GM19372 (cell line): ENCODE results near the gene STRC.
"Not testable (repeated sequence)": the region's sequence is repeated elsewhere in the genome, so short reads cannot be mapped to it uniquely, and the experiment has no call there.

ENCODE experiments used
- ATAC-seq: cut with Tn5 transposase; IDR thresholded peaks from one replicate; pipeline ENCODE4 v1.9.1; 2021; ENCODE audit warnings: mild to moderate bottlenecking, low read depth, moderate library complexity; ENCODE audit not compliant: unreplicated experiment

Gene STRC

DNA sequence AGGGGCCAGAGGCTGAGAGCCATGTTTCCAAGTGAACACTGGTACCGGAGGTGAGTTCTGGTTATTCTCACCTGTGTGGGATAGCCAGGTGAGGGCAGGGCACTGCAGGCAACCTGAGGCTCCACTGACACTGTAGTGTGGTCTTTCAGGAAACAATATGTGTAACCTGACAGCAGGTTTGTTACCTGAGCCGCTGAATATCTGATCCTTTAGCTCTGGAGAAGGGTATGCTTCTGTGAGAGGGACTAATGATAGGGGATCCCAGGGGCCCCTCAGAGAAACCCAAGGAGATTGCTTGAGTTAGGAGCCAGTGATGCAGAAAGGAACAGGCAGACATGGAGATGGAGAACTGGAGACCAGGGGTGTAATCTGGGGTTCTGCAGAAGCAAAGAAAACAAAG, at the start of gene STRC:
Gene STRC, minus strand, starts transcription at position 101 of the 400 bp plus-strand sequence. Its CDS starts 78 bp downstream, at position 23.
- ATAC-seq = not testable (repeated sequence)

DNA sequence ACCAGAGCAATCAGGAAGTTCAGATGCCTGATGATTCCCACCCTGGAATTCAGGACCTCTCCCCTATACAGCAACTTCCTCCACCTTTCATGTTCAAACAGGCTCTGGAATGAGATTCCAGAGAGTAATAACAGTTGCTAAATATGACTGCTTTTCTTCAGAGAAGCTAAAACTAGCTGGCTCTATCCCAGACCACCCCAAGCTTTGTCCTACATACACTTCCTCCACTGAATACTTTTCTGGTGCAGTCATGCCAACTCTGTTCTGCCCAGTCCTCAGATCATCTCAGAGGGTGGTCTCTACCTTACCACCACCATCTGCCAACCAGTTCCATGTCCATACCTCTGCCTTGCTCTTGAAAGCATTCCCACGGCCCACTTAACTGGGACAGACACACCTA, 47.6 kb upstream of the STRC start:
- not testable (repeated sequence) for ATAC-seq

DNA sequence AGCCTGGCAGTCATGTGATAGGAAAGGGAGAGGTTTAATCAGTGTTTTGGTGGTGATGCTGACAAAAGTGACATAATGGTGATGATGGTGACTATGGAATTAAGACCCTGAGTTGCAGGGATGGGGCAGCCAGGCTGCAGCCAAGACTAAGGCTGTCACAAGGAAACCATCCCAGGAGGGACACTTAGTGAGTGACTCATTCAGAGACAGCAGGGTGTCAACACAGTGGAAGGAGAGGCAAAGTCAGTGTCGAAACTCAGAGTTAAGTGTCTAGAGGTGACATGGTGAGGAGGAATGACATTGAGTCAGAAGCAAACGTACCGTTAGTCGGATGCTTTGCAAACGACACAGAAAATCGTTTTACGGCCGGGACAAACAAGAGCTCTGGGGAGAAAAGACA, 44.7 kb upstream of the STRC start:
- ATAC-seq = not testable (repeated sequence)

DNA sequence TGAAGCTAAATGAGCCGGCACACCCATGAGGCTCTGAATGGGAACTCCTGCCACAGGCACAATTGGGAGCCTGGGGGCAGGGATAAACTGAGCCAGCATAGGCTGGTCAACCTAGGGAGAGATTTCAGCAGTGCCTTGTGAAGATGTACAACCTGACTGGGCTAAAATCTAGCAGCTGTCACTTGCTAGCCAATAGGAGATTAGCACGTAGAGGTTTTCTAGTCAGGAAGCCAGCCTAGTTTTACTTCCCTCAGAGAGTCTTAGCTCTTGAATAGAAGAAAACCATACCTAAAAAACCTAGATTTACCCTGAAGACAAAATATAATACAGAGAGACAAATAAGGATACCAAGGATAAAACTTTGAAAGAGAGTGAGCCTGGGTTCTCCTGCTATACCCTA, 43.7 kb upstream of the STRC start:
- ATAC-seq = not testable (repeated sequence)

DNA sequence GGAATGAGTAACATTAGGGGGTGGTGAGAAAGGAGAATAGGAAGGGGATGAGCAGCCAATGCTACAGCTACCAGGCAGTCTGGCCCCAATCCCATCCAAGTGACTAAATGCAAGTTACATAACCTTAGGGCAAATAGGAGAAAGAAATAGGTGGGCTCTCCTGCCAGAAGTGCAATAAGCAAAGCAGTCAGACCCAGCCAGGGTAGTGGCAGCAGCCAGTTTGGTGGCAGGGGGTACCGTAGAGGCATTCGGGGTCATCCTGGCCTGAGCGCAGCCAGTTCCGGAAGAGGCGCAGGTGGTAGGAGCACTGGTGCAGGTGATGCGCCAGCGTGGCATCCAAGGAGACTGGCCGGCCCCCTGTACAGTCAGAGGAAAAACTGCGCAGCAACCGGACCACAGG, 41.1 kb upstream of the STRC start:
- ATAC-seq = not testable (repeated sequence)

DNA sequence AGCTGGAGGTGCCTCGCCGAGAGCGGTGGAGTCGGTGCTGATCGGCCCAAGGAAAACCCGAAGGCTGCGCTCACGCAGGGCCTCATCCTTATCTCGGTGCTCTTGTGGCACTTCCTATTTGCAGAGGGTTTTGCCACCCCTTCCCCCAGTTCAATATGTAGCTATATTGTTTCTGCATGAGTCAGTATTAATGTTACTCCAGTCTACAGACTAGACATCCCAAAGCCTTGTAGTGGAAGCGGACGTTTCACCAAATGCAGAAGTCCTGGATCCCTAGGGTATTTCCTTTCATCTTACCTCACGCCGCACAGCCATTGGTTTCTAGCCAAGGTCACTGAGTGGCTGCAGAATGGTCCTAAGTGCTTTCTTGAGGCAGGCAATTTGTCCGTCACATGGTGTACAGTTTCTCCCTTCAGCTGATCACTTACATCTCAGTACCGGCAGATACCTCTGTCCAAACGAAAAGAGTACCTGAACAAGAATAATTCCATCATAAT, 30.9 kb upstream of the STRC start:
- not testable (repeated sequence) for ATAC-seq

DNA sequence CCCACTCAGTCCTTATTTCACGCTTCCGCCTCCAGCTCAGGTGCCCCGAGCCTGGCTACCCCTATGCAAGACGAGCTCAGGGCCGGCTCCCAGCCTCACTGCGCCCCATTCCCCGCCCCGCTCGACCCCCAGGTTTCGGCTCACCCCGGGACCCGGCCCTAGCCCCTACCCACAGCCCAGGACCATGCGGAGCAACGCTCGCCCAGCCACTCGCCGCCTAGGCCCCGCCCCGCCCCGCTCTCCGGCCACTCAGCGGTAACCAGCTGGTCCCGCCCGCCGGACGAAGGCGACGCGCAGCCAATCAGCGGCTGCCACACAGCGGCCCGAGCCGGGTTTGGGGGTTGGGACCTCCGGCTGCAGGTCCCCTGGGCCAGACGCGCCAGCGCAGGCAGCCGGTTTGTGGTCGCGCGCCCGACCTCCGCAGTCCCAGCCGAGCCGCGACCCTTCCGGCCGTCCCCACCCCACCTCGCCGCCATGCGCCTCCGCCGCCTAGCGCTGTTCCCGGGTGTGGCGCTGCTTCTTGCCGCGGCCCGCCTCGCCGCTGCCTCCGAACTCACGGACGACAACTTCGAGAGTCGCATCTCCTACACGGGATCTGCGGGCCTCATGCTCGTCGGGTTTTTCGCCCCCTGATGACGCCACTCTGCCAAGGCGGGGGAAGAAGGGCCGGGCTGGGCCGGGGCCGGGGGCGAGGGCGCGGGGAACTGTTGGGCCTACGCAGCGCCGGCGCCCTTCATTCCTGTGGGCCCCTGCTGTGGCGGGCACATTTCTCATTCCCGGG, 30.2 kb upstream of the STRC start, which contains the start of gene CATSPER2:
Gene CATSPER2, minus strand, starts transcription at position 196 of the 781 bp plus-strand sequence. CDS start 783 bp downstream, outside the sequence.
- no peak for ATAC-seq

DNA sequence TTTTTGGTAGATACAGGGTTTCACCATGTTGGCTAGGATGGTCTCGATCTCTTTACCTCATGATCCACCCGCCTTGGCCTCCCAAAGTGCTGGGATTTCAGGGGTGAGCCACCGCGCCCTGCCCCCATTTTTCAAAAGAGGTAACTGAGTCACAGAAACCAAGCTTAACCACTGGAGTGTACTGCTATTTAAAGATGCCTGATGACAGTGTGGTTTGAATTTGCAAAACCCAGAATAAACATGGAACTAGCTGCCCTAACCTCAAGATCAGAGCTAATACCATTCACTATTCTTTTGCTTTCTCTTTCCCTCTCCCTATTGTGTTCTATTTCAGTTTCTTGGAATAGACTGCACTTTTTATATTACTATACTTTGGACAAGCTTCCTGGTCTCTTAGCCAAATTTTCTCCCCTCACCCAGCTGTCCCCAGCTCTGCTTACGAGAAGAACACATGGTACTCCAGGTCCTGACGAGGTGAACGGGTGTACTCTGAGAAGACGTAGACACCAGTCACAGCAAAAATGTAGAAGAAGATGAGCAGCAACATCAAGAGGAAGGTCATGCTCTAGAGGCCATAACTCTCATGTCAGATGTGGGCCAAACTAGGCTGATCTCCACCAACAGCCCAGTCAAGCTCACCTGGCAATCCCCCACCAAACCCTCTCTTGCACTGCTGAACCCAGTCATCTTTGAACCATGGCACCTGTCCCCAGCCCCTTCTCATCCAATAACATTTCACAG, 20.0 kb upstream of the STRC start:
- ATAC-seq = not testable (repeated sequence)

DNA sequence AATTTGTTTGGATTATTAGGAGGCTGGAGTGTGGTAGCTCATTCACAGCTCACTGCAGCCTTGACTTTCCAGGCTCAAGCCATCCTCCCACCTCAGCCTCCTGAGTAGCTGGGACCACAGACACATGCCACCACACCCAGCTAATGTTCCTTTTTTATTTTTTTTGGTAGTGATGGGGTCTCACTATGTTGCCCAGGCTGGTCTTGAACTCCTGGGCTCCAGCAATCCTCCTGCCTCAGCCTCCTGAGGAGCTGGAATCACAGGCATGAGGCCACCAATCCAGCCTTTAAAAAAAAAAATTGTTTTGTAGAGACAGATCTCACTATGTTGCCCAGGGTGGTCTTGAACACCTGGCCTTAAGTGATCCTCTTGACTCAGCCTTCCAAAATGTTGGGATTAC, 8.3 kb upstream of the STRC start:
- ATAC-seq = not testable (repeated sequence)

DNA sequence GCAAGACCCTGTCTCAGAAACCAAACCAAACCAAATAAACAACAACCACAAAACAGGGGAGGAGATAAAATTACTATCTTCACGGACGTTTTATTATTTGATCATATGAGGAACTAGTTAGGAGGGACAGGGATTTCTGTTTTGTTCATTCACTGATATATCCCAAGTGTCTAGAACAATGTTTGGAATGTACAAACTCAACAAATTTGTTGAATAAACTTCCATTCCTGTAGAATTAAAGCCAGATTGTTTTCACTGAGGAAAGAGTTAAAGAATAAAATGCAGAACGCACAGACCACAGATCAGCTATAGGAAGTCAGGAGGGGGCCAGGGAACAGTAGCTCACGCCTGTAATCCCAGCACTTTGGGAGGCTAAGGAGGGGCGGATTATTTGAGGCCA, 6.5 kb upstream of the STRC start:
- ATAC-seq = no peak

DNA sequence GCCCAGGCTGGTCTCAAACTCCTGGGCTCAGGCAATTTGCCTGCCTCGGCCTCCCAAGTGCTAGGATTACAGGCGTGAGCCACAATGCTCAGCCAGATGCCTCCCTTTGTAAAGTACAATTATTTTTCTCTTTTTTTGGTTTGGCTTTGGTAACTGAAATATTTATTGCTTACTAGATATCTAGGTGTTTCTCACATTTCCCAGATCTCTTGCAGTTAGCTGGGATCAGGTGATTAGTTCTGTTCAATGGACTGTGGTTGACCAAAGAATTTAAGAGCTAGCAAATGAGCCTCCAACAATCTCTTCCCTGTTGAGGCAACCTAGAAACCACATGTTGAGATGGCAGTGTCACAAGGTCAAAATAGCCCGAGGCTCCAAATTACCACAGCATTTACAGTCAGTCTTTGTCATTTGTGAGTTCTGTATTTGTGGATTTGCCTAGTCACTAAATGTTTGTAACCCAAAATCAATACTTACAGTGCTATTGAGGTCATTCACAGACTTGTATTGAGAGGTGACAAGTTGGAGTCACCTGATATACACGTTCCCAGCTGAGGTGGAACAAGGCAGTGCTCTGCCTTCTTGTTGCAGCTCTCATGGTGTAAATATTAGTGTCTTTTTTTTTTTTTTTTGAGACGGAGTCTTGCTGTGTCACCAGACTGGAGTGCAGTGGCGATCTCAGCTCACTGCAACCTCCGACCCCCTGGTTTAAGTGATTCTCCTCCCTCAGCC, 3.6 kb upstream of the STRC start:
- ATAC-seq = not testable (repeated sequence)

DNA sequence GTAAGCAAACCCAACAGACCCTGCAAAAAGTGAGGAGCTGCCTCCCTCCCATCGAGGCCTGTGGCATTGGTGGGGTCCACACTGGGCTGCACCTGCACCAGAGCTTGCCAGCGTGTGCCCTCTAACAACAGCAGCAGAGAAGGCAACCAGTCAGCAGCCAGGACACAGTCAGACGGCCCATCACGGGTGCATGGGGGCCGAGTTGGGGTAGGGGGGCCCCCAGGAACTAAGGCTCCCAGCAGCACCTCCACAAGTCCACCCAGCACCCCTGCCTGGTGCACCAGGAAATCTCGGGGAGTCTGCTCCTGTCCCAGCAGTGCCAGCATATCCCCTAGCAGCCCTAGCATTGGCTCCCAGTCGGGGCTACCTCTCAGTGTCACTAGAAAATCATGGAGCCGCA, 850 bp downstream of the STRC start:
- ATAC-seq = not testable (repeated sequence)

DNA sequence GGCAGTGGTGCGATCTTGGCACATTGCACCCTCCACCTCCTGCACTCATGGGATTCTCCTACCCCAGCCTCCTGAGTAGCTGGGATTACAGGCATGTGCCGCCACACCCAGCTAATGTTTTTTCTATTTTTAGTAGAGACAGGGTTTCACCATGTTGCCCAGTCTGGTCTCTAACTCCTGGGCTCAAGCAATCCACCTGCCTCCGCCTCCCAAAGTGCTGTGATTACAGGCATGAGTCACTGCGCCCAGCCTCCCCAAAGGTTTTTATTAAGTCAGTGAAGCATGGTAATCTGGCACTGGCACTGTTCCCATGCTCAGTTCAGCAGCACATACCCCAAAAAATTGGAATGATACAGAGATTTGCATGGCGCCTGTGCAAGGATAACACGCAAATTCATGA, 16.4 kb downstream of the STRC start:
- not testable (repeated sequence) for ATAC-seq

DNA sequence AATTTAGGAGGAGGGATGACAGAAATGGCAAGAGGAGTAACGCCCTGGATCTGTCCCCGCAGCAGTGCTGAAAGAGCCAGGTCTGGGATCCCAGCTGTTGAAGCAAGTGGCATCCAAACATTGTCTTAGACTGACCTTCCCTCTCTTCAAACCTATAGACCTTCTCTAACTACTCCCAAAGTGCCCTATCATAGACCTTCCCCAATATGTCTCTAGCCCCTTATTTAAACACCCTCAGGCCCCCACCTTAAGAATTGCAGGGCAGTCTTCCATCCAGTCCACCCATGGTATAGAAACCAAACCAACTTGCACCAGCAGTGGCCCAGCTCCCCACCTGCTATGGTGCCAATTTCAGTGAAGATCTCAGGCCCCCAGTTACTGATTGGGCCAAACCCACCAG, 18.4 kb downstream of the STRC start:
- not testable (repeated sequence) for ATAC-seq

DNA sequence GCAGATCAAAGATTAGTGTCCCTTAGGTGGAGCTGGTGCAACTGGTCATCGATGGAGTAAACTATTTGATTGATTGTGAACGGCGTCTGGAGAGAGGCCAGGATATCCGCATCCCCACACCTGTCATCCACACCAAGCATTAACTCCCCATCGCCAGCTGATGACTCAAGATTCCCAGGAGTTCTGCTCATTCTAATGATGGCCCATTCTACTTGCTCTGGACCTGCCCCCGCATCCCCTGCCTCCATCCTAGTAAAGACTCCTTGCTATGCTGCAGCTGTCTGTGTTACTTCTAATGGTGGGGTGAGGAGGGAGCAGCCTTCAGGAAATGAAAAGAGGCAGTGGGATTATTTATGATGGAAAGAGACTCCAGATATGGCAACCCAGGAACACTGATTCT, 19.5 kb downstream of the STRC start:
- not testable (repeated sequence) for ATAC-seq

DNA sequence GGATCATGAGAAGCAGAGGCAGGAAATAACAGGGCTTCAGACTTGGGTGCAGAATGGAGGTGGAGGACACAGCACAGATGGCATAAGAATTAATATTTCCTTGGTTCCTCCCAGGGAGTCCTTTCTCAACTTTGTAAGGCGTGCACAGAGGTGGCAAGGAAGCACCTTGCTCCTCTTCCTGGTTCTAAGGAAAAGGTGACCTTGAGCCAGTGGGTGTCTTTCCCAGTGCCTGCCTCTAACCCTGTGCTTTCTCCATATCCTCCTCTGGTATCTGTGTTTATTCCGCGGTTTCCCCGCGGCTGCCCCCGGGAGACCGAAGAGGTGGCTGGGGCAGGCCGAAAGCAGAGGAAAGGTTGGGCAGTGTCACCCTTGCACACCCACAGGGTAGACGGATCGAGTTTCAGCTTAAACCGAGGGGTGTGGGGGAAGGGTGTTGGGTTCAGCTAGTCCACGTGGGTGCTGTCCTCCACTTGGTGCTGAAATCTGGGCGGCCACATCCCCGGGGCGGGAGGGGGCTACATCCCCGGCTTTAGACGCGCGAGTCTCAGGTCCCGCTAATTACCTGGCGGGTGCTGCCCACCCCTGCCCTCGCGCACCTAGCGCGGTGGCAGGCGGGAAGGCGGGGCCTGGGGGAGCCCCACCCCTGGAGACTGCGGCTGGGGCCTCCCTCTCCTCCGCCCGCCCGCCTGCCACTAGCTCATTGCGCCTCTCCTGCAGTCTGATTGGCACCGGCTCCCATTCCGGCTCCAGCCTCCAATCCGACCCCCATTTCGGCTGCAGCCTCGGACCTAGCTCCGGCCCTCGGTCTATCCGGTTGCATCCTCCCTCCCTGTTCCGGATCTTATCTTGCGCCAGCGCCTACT, 25.0 kb downstream of the STRC start, which contains the start of gene CKMT1B:
Gene CKMT1B, plus strand, starts transcription at position 700 of the 863 bp plus-strand sequence. CDS start 192 bp downstream, outside the sequence.
- ATAC-seq = not testable (repeated sequence)

DNA sequence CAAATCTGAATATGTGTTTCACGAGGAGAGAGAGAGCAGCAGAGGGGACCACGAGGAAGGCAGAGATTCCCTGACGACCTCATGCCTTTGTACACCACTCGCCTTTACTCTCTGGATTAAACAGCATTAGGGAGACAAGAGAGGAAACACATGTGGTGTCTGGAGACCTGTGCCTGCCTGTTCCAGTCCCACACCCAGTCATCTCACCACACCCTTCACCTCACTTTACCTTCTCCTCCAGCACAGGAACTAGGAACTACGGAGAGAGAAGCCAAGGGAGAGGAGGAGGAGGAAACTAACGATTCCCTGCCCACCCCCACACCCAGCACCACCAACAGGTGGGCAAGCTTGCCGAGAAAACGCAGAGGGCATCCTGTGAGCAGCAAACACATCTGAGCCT, 25.8 kb downstream of the STRC start:
- ATAC-seq = not testable (repeated sequence)

DNA sequence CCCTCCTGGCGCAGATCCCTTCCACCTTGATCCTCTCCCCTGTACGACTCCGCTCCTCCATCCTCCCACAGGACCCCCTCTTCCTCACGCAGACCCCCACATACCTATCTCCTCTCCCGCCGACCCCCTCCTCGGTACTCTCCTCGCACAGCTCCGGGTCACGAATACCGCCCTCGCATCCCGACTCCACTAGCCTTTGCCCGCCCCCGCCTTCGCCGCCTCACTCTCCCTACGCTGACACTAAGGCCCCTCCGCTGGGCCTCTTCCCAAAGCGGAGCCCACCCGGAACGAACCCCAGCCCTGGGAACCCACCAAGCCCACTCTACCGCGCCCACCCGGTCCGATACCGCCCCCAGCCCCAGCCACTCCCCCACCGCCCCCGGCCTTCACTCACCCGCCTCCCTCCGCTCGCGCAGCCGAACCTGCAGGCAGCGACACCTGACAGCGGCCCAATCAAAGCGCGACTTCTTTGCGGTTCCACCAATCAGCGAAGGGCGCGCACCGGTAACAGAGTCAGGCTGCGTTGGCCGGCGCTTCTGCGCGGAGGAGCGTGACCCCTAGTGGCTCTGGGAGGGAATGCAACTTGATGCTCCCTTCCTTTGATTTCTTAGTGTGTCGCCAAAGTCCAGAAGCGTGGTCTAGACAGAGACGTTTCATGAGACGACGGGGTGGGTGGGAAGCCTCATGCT, 28.7 kb downstream of the STRC start, which contains the start of gene PPIP5K1:
Gene PPIP5K1, minus strand, starts transcription at position 431 of the 689 bp plus-strand sequence. CDS start 5,704 bp downstream, outside the sequence.
- ATAC-seq = peak; percentile 98

DNA sequence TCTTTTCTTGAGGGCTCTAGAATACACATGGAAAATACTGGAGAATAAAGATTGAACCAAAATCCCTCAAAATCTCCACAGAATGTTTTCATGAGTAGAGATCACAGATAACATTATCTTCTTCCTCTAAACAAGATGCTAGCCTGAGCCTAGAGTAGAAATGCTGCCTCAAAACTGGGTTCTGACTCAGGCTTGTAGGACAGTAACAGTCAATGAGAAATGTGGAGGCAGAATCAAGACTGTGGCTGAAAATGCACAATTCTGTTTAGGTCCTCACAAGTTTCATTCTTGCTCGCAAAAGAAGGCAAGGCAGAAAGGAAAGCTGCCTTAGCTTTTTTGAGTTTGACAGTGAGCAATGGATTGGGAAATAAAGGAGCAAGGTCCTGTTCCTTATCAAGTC, 44.0 kb downstream of the STRC start:
- not testable (repeated sequence) for ATAC-seq
